ENCODE results near the gene UGT1A9. TPM values are rescaled to one million over a fixed set of nuclear protein-coding genes. Genes with fewer than 3 reads are reported as not detected.
"Not testable (repeated sequence)": the region's sequence is repeated elsewhere in the genome, so short reads cannot be mapped to it uniquely, and the experiment has no call there.

UGT1A9 gene
- total RNA-seq, 1 donor from 2014 or later = not detected

DNA sequence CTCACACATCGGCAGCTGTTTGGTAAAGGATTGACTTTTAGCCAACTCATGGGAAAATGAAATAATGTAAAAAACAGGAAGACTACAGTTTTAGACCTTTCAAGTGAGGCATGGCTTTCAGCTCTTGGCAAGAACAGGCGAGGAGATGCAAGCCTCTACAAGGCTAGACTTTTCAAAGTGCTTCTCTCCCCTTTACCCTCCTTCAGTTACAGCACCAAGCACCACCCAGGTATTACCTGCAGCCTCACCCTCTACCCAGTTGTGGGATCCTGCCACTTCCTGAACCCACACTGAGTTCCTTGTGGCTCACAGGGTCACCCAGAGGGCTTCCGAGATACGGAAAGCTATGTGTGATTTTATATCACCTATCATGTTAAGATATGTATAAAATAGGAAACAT, 20.7 kb upstream of the UGT1A9 start:
- DNase-seq (ENCODE audit: low read depth) = no peak
- Histone ChIP-seq H3K27me3 (ENCODE audit: control insufficient read depth, insufficient read depth, low read length) (no peaks in the 10 kb centered on the region), H3K4me3 (ENCODE audit: low read depth, low read length) (no peak overlapping the region), H3K36me3 (ENCODE audit: control insufficient read depth, insufficient read depth, low read length) (no peaks in the 10 kb centered on the region)
- TF ChIP-seq, protein P1, sequence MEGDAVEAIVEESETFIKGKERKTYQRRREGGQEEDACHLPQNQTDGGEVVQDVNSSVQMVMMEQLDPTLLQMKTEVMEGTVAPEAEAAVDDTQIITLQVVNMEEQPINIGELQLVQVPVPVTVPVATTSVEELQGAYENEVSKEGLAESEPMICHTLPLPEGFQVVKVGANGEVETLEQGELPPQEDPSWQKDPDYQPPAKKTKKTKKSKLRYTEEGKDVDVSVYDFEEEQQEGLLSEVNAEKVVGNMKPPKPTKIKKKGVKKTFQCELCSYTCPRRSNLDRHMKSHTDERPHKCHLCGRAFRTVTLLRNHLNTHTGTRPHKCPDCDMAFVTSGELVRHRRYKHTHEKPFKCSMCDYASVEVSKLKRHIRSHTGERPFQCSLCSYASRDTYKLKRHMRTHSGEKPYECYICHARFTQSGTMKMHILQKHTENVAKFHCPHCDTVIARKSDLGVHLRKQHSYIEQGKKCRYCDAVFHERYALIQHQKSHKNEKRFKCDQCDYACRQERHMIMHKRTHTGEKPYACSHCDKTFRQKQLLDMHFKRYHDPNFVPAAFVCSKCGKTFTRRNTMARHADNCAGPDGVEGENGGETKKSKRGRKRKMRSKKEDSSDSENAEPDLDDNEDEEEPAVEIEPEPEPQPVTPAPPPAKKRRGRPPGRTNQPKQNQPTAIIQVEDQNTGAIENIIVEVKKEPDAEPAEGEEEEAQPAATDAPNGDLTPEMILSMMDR (IDR thresholded peaks at IDR 0.05; ENCODE audit: insufficient read depth, low read length, poor library complexity, severe bottlenecking) = no peak

DNA sequence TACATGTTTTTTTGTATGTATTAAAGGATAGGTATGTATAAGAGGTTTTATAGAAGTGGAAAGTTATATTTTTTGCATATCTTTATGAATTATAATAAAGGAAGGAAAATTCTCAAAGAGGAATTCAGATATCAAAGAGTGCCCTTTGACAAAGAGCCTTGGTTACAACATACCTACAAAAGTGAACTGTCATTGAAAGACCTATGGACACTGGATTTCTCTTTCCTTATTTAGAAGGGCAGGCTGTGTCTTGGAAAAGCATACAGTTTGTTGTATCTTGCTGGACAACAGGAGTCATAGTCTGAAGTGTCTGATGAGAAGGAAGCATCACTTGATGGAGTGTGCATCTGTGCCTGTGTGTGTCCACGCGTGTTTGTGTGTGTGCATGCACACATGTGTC, 20.3 kb upstream of the UGT1A9 start:
- TF ChIP-seq, protein P1 (IDR thresholded peaks at IDR 0.05; ENCODE audit: insufficient read depth, low read length, poor library complexity, severe bottlenecking) = no peak
- DNase-seq (ENCODE audit: low read depth) = no peak
- H3K36me3 ChIP-seq (ENCODE audit: control insufficient read depth, insufficient read depth, low read length) = no peaks in the 10 kb centered on the region
- no peaks in the 10 kb centered on the region for H3K27me3 ChIP-seq (ENCODE audit: control insufficient read depth, insufficient read depth, low read length)
- no peak overlapping the region for H3K4me3 ChIP-seq (ENCODE audit: low read depth, low read length)

- DNase-seq (ENCODE audit: low read depth) = no peak
These were observed 17.2 kb upstream of the UGT1A9 start for GRCh38 chr2:233654501-233654900.

DNA sequence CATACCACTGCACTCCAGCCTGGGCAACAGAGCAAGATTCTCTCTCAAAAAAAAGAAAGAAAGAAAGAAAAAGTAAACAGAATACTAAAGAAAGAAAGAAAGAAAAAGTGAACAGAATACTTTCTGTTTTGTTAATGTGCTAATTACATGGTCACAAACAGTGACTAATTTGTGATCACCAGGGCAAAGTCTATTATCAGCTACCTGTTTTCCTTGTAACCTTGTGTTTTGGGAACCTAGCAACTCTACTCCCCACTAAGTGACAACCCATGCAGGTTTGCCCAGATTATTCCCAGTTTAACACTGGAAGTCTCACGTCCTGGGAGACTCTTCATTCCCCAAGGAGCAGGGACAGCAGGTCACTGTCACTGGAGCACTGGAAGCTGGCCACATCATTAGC, 16.7 kb upstream of the UGT1A9 start:
- H3K36me3 ChIP-seq (ENCODE audit: control insufficient read depth, insufficient read depth, low read length) = no peaks in the 10 kb centered on the region
- H3K27me3 ChIP-seq (ENCODE audit: control insufficient read depth, insufficient read depth, low read length) = no peaks in the 10 kb centered on the region
- TF ChIP-seq, protein P1 (IDR thresholded peaks at IDR 0.05; ENCODE audit: insufficient read depth, low read length, poor library complexity, severe bottlenecking) = no peak
- no peak for DNase-seq (ENCODE audit: low read depth)
- no peak overlapping the region for H3K4me3 ChIP-seq (ENCODE audit: low read depth, low read length)

More at GRCh38 chr2:233654501-233654900, 17.2 kb upstream of the UGT1A9 start:
- Histone ChIP-seq H3K4me3 (ENCODE audit: low read depth, low read length) (no peak overlapping the region), H3K36me3 (ENCODE audit: control insufficient read depth, insufficient read depth, low read length) (no peaks in the 10 kb centered on the region), H3K27me3 (ENCODE audit: control insufficient read depth, insufficient read depth, low read length) (no peaks in the 10 kb centered on the region)
- TF ChIP-seq, protein P1 (IDR thresholded peaks at IDR 0.05; ENCODE audit: insufficient read depth, low read length, poor library complexity, severe bottlenecking) = no peak

DNA sequence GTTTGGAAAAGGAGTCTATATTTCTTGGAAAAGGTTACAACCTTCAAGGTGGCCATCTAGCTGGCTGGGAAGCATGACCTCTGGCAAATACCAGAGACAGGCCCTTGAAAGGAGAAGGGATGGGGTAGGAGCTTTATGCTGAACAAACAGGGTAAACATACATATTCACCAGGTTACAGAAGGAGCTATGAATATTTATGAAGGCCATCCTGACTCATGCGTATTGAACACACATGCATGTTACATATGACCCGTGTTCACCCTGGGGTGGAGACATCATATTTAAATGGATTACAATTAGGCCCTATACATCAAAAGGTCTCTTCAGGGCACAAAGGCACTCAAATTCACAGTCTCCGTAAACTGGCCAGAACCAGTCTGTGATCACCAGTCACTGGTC, 15.8 kb upstream of the UGT1A9 start:
- H3K36me3 ChIP-seq (ENCODE audit: control insufficient read depth, insufficient read depth, low read length); H3K4me3 ChIP-seq (ENCODE audit: low read depth, low read length); DNase-seq (ENCODE audit: low read depth); H3K27me3 ChIP-seq (ENCODE audit: control insufficient read depth, insufficient read depth, low read length): not testable (repeated sequence)

DNA sequence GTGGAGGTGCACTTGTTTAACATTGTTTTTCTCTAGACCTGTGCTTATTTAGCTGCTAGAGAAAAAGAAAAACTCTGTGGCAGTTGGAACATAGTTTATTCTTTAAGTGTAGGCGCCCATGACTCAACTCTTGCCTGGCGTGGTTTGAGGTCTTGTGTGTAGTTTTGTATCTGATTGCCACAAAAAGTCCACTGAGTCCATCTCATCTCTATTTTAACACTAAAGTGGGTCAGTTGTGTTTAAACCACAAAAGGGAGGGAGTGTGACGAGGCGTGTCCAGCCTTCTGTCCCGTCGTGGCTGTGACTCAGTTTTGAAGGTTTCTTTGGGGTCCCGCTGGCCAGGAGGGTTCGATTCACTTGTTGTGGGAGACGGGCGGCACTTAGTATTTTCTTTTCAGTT, 15.3 kb upstream of the UGT1A9 start:
- no peak overlapping the region for H3K4me3 ChIP-seq (ENCODE audit: low read depth, low read length)
- DNase-seq (ENCODE audit: low read depth) = no peak
- no peaks in the 10 kb centered on the region for H3K27me3 ChIP-seq (ENCODE audit: control insufficient read depth, insufficient read depth, low read length)
- TF ChIP-seq, protein P1 (IDR thresholded peaks at IDR 0.05; ENCODE audit: insufficient read depth, low read length, poor library complexity, severe bottlenecking) = no peak
- H3K36me3 ChIP-seq (ENCODE audit: control insufficient read depth, insufficient read depth, low read length) = no peaks in the 10 kb centered on the region

All from kidney epithelial cell (primary cell).